SU-DHL-6 (cell line): ENCODE measurements around the gene DTD2.

Experiments used
- H2AFZ ChIP-seq: fragments of 200-600 bp; sonication (generic); 2 replicates; pipeline ENCODE4 v1.6.1; 2014; ENCODE audit warnings: low read depth, mild to moderate bottlenecking, moderate library complexity, mixed read lengths, antibody characterized with exemption, low read length; ENCODE audit not compliant: severe bottlenecking
- H3F3A ChIP-seq: fragments of 200-600 bp; shearing (Covaris generic); 2 replicates; pipeline ENCODE4 v1.6.0; 2016; ENCODE audit warnings: antibody characterized with exemption, mild to moderate bottlenecking; ENCODE audit not compliant: insufficient read depth
- H3K27ac ChIP-seq: fragments of 200-600 bp; sonication (generic); 2 replicates; pipeline ENCODE4 v1.5.1; 2016; ENCODE audit warnings: low read depth, mild to moderate bottlenecking, low read length, moderate library complexity, mixed read lengths
- H3K27me3 ChIP-seq: fragments of 200-600 bp; sonication (generic), shearing (Covaris generic); 2 replicates; pipeline ENCODE4 v1.6.0; 2014; ENCODE audit warnings: mild to moderate bottlenecking, low read length
- H3K36me3 ChIP-seq: fragments of 200-600 bp; sonication (generic); 2 replicates; pipeline ENCODE4 v1.6.1; 2014; ENCODE audit warnings: mild to moderate bottlenecking, low read length, mixed read lengths
- H3K4me2 ChIP-seq: fragments of 300-600, 200-600 bp; shearing (Covaris generic), sonication (generic); 2 replicates; pipeline ENCODE4 v1.6.0; 2014; ENCODE audit warnings: low read length, low read depth, mild to moderate bottlenecking; ENCODE audit not compliant: poor library complexity, severe bottlenecking
- H3K4me3 ChIP-seq: fragments of 200-600 bp; sonication (generic); 2 replicates; pipeline ENCODE4 v1.5.1; 2014; ENCODE audit warnings: antibody characterized with exemption, low read length, mild to moderate bottlenecking, mixed read lengths; ENCODE audit not compliant: insufficient read depth, poor library complexity, severe bottlenecking
- H3K79me2 ChIP-seq: fragments of 200-600 bp; sonication (generic); 2 replicates; pipeline ENCODE4 v1.6.1; 2014; ENCODE audit warnings: mild to moderate bottlenecking, low read length, moderate library complexity; ENCODE audit not compliant: insufficient read depth
- H3K9ac ChIP-seq: fragments of 200-600 bp; sonication (generic); 2 replicates; pipeline ENCODE4 v1.7.0; 2014; ENCODE audit warnings: mild to moderate bottlenecking, low read length
- H3K9me2 ChIP-seq: fragments of 200-600 bp; sonication (generic); replicated peaks from 2 replicates; pipeline ENCODE4 v1.6.1; 2014; ENCODE audit warnings: low read length; ENCODE audit not compliant: insufficient read depth
- H3K9me3 ChIP-seq: fragments of 200-600 bp; sonication (generic); 2 replicates; pipeline ENCODE4 v1.6.1; 2014; ENCODE audit warnings: low read length, mixed read lengths; ENCODE audit not compliant: insufficient read depth
- H4K20me1 ChIP-seq: fragments of 200-600 bp; sonication (generic); 2 replicates; pipeline ENCODE4 v1.6.1; 2014; ENCODE audit warnings: low read depth, mild to moderate bottlenecking, antibody characterized with exemption, low read length, moderate library complexity, mixed read lengths
- EZH2phosphoT487 ChIP-seq: fragments of 200-600 bp; sonication (generic), shearing (Covaris generic); conservative IDR thresholded peaks from 2 replicates; pipeline ENCODE4 v1.6.1; 2018; ENCODE audit warnings: mild to moderate bottlenecking, antibody characterized with exemption, low read length, moderate library complexity, mixed read lengths
- TF ChIP-seq, protein P1 (sequence below): fragments of 200-600 bp; sonication (generic); IDR thresholded peaks from one replicate; pipeline ENCODE4 v1.5.1; 2017; ENCODE audit warnings: antibody characterized with exemption, mild to moderate bottlenecking, low read length, moderate library complexity; ENCODE audit not compliant: insufficient read depth, poor library complexity, severe bottlenecking

DTD2 gene

GRCh38 chr14:31405106-31405505, 52.2 kb downstream of the DTD2 start:
- H3K9ac ChIP-seq, result no peak overlapping the region
- H3K9me3 ChIP-seq, result no peaks in the 10 kb centered on the region
- no peaks in the 10 kb centered on the region for H3K79me2 ChIP-seq
- TF ChIP-seq, protein P1, sequence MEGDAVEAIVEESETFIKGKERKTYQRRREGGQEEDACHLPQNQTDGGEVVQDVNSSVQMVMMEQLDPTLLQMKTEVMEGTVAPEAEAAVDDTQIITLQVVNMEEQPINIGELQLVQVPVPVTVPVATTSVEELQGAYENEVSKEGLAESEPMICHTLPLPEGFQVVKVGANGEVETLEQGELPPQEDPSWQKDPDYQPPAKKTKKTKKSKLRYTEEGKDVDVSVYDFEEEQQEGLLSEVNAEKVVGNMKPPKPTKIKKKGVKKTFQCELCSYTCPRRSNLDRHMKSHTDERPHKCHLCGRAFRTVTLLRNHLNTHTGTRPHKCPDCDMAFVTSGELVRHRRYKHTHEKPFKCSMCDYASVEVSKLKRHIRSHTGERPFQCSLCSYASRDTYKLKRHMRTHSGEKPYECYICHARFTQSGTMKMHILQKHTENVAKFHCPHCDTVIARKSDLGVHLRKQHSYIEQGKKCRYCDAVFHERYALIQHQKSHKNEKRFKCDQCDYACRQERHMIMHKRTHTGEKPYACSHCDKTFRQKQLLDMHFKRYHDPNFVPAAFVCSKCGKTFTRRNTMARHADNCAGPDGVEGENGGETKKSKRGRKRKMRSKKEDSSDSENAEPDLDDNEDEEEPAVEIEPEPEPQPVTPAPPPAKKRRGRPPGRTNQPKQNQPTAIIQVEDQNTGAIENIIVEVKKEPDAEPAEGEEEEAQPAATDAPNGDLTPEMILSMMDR, result no peak
- TF ChIP-seq EZH2phosphoT487, result no peak
- H3K27ac ChIP-seq, result no peak overlapping the region
- H3K36me3 ChIP-seq, result 0 out of 2 replicates have a peak, but pooled peaks cover 1% of the 10 kb centered on the region
- no peaks in the 10 kb centered on the region for H3K27me3 ChIP-seq
- H3K4me3 ChIP-seq, result no peak overlapping the region
- no peak overlapping the region for H3K4me2 ChIP-seq
- no peaks in the 10 kb centered on the region for H3F3A ChIP-seq
- no peaks in the 10 kb centered on the region for H3K9me2 ChIP-seq
- H4K20me1 ChIP-seq, result no peaks in the 10 kb centered on the region
- no peak overlapping the region for H2AFZ ChIP-seq

- no peak overlapping the region for H3K4me3 ChIP-seq
- TF ChIP-seq EZH2phosphoT487, result no peak
- TF ChIP-seq, protein P1, result no peak
Measured at GRCh38 chr14:31403707-31404106, 53.6 kb downstream of the DTD2 start.

DNA sequence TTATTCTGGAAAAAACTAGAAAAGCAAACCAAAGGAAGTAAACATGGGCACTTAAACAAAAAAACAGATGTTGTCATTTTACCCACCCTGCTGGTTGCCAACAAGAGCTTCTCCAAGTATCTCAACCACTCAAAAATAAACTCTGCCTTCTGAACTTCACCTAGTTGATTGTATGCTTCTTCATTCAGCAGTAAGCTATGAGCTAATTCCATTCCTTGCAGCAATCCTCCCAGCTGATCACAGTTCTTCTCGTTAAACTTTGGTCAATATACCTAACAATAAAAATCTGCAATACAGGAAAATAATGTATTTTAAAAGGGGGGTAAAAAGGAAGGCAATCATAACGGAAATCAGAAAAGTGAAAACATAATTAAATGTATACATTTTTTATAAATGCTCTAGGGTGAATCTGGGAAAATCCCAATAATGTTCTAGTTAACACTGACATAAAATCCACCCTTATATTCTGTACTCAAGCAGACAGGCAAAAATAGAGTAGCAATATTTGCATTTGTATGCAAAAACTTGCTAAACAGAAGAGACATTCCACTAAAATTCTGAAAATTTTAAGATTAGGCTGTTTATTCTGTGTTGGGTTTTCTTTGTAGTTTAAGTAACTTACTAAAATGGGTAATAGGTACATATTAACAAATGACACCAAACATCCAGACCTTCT, 54.4 kb downstream of the DTD2 start:
- no peak overlapping the region for H2AFZ ChIP-seq
- H3K27me3 ChIP-seq, result no peaks in the 10 kb centered on the region
- no peaks in the 10 kb centered on the region for H3K9me3 ChIP-seq
- H3K27ac ChIP-seq, result no peak overlapping the region
- peaks cover 10% of the 10 kb centered on the region; the same call in 1 of the 2 replicates for H3K36me3 ChIP-seq
- no peaks in the 10 kb centered on the region for H3F3A ChIP-seq
- no peaks in the 10 kb centered on the region for H3K9me2 ChIP-seq
- H3K4me3 ChIP-seq, result no peak overlapping the region
- H3K79me2 ChIP-seq, result no peaks in the 10 kb centered on the region
- TF ChIP-seq, protein P1, result no peak
- TF ChIP-seq EZH2phosphoT487, result no peak
- no peak overlapping the region for H3K9ac ChIP-seq
- no peak overlapping the region for H3K4me2 ChIP-seq
- H4K20me1 ChIP-seq, result no peaks in the 10 kb centered on the region

More at GRCh38 chr14:31403707-31404106, 53.6 kb downstream of the DTD2 start:
- Histone ChIP-seq H3K79me2 (no peaks in the 10 kb centered on the region), H3K9me2 (no peaks in the 10 kb centered on the region), H3K4me2 (no peak overlapping the region), H4K20me1 (no peaks in the 10 kb centered on the region), H3K36me3 (peaks cover 6% of the 10 kb centered on the region; the same call in 1 of the 2 replicates), H3K27me3 (no peaks in the 10 kb centered on the region), H3K9me3 (no peaks in the 10 kb centered on the region), H3K27ac (no peak overlapping the region), H3F3A (no peaks in the 10 kb centered on the region), H2AFZ (no peak overlapping the region), H3K9ac (no peak overlapping the region)
